Kidney (tissue), 14 donors: Measurements from ENCODE around the gene FGGY. TPM values are rescaled to one million over a fixed set of nuclear protein-coding genes. Genes with fewer than 3 reads are reported as not detected.
"Not testable (repeated sequence)": the region's sequence is repeated elsewhere in the genome, so short reads cannot be mapped to it uniquely, and the experiment has no call there.

Experiments used
- DNase-seq, 5 donors: peaks; one replicate each; pipeline ENCODE4 v3.0.0-alpha.2; 2013 to 2020
- FAIRE-seq: peaks from 2 replicates; lab custom pipeline; 2012; peaks lifted over from hg19 to GRCh38; lab: Jason Lieb, UNC
- H3K27ac ChIP-seq, 2 donors: one replicate each; pipeline ENCODE4 v1.7.0; 2013; ENCODE audit warnings: low read depth in 2 of 2, low read length in 2 of 2, inconsistent platforms in 1 of 2
- H3K27me3 ChIP-seq: one replicate; pipeline ENCODE4 v1.7.1; 2013; ENCODE audit warnings: low read length, inconsistent platforms; ENCODE audit not compliant: control insufficient read depth, insufficient read depth
- H3K36me3 ChIP-seq, 3 donors: one replicate each; pipeline versions ENCODE4 v1.7.0 to v1.7.1; 2013; ENCODE audit warnings: low read length in 3 of 3, control low read depth in 1 of 3, inconsistent platforms in 1 of 3; ENCODE audit not compliant: insufficient read depth in 3 of 3, control insufficient read depth in 2 of 3
- H3K4me1 ChIP-seq, 3 donors: one replicate each; pipeline versions ENCODE4 v1.7.0 to v1.7.1; 2013; ENCODE audit warnings: low read length in 3 of 3, inconsistent platforms in 1 of 3, low read depth in 1 of 3; ENCODE audit not compliant: control insufficient read depth in 2 of 3, insufficient read depth in 2 of 3
- H3K4me3 ChIP-seq, 3 donors: one replicate each; pipeline versions ENCODE4 v1.7.0 to v1.8.1; 2013; ENCODE audit warnings: low read length in 3 of 3, control low read depth in 1 of 3, inconsistent platforms in 1 of 3
- H3K9ac ChIP-seq, 3 donors: one replicate each; pipeline versions ENCODE4 v1.7.0 to v1.7.1; 2013; ENCODE audit warnings: low read length in 3 of 3, control low read depth in 1 of 3, inconsistent platforms in 1 of 3
- H3K9me3 ChIP-seq, 3 donors: one replicate each; pipeline versions ENCODE4 v1.7.0 to v1.7.1; 2013; ENCODE audit warnings: low read length in 3 of 3, control low read depth in 1 of 3, inconsistent platforms in 1 of 3; ENCODE audit not compliant: control insufficient read depth in 2 of 3, insufficient read depth in 1 of 3
- CTCF ChIP-seq: IDR thresholded peaks from 3 replicates; pipeline ENCODE4 v1.5.1; 2012; ENCODE audit warnings: mild to moderate bottlenecking, moderate library complexity, borderline replicate concordance; ENCODE audit not compliant: insufficient read depth; ENCODE audit errors: extremely low read depth
- intact Hi-C: fragments of 100-400 bp; cut with DNase I; formaldehyde crosslinking; loops from one replicate; pipeline ENCODE4 v1.11.1; 2022
- polyA plus RNA-seq: library from polyadenylated mRNA; stranded (reverse); fragments of 350-450 nt; fragmentation: Illumina TruSeq; extraction: RNeasy Lipid Tissue Mini Kit (QIAGEN cat#74804); gene quantifications from one replicate; pipeline ENCODE4 v1.2.3, GENCODE V29; 2014; ENCODE audit warnings: low read depth, low replicate concordance; ENCODE audit not compliant: insufficient read depth
- total RNA-seq: library from RNA; stranded (reverse); fragmentation: NEBNext Ultra II Directional; extraction: Animal tissue kit (Norgen Biotek cat#: 25700); gene quantifications from one replicate; pipeline ENCODE4 v1.2.1, GENCODE V29; 2021
- donor health status: control.
- donor health status: control.
- donor health status: control.
- donor health status: control.
- donor health status: control.
- donor health status: DM: yes; HTN: yes; CAD: no.
- donor health status: Normal renal cell carcinoma (clear cell type).

FGGY gene
- total and polyA plus RNA-seq, 2 donors from 2014 or later: 11.2 to 31.0 TPM

- intact Hi-C loops: no loop called here
- no peak for FAIRE-seq
- H3K4me1 ChIP-seq: peaks cover 0 to 12% (median 10%) of the 10 kb centered on the region in 3 donors
Observed at GRCh38 chr1:59298026-59298583, 1.2 kb downstream of the FGGY start.

GRCh38 chr1:59298710-59299346 is 1.9 kb downstream of the FGGY start:
- no peaks in the 10 kb centered on the region for H3K9me3 ChIP-seq
- no peak overlapping the region for H3K9ac ChIP-seq
- peaks cover 0 to 12% (median 10%) of the 10 kb centered on the region in 3 donors for H3K4me1 ChIP-seq
- H3K4me3 ChIP-seq: no peak overlapping the region
- H3K27me3 ChIP-seq: no peaks in the 10 kb centered on the region
- H3K27ac ChIP-seq: peak overlapping the region in 1 of 2 donors; percentile 83
- intact Hi-C loops: no loop called here
- no peak for DNase-seq
- TF ChIP-seq CTCF: no peak
- FAIRE-seq: no peak
- no peaks in the 10 kb centered on the region for H3K36me3 ChIP-seq

More at GRCh38 chr1:59298026-59298583, 1.2 kb downstream of the FGGY start:
- peak overlapping the region; percentile 45 to 83 for H3K27ac ChIP-seq
- TF ChIP-seq CTCF: no peak
- no peaks in the 10 kb centered on the region for H3K27me3 ChIP-seq
- peak in 3 of 5 donors; percentile 42 to 93 (median 63) for DNase-seq
- H3K36me3 ChIP-seq: no peaks in the 10 kb centered on the region
- H3K9me3 ChIP-seq: no peaks in the 10 kb centered on the region
- peak overlapping the region in 1 of 3 donors; percentile 9 for H3K9ac ChIP-seq
- H3K4me3 ChIP-seq: peak overlapping the region in 1 of 3 donors; percentile 88

DNA sequence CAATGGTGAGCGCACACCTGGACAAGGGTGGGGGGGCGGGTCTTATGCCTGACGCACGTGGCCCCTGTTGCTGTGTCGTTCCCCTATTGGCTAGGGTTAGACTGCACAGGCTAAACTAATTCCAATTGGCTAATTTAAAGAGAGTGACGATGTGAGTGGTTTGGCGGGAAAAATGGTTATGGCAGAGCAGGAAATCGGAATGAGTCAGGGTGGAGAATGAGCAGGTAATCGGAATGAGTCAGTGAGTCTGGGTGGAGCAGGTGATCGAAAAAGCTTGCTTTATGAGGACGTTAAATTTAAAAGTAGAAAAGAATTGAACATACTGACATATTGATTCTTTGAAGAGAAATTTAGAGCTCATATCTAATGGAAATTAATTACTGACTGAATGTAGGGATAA is 2.8 kb downstream of the FGGY start:
- H3K36me3 ChIP-seq, FAIRE-seq, H3K4me3 ChIP-seq, DNase-seq, H3K27me3 ChIP-seq, H3K27ac ChIP-seq, intact Hi-C loops, H3K9ac ChIP-seq, H3K9me3 ChIP-seq: not testable (repeated sequence)
- peaks cover 0 to 12% (median 10%) of the 10 kb centered on the region in 3 donors for H3K4me1 ChIP-seq

DNA sequence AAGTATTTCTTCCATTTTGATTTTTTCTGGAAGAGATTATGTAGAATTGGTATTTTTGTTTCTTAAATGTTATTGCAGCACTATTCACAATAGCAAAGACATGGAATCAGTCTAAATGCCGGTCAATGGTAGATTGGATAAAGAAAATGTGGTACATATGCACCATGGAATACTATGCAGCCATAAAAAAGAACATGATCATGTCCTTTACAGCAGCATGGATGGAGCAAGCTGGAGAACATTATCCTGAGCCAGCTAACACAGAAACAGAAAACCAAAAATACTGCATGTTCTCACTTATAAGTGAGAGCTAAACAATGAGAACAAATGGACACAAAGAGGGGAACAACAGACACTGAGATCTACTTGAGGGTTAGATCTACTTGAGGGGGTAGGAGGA is 5.4 kb downstream of the FGGY start:
- intact Hi-C loops: no loop called here
- Histone ChIP-seq H3K36me3 (no peaks in the 10 kb centered on the region), H3K9me3 (peaks cover 0 to 5% (median 0%) of the 10 kb centered on the region in 3 donors), H3K9ac (no peak overlapping the region), H3K4me1 (peaks cover 0 to 10% (median 6%) of the 10 kb centered on the region in 3 donors), H3K27ac (no peak overlapping the region), H3K4me3 (no peak overlapping the region), H3K27me3 (no peaks in the 10 kb centered on the region)
- DNase-seq (no peak), FAIRE-seq (no peak)
- no peak for TF ChIP-seq CTCF
